HEK293 (cell line): ENCODE data around the gene BUB1.
A peak's percentile ranks its signal among the peaks of the same experiment; 100 is the strongest.

ENCODE experiments used
- CTCF ChIA-PET: fragments of 350-600 bp; formaldehyde crosslinking; extraction: SDS; loops from one replicate; lab custom pipeline; 2021; ENCODE audit warnings: antibody characterized with exemption; lab: Yijun Ruan, JAX
- POLR2A ChIA-PET: fragments of 300-600 bp; formaldehyde crosslinking; extraction: SDS; loops from one replicate; lab custom pipeline; 2020; ENCODE audit warnings: antibody characterized with exemption, inconsistent platforms; lab: Yijun Ruan, JAX
- H3K27ac ChIP-seq: fragments of 200-500 bp; sonication (Bioruptor generic); 2 replicates; pipeline ENCODE4 v1.5.1; 2014; ENCODE audit warnings: low read depth, low read length, control low read depth, inconsistent platforms; ENCODE audit errors: extremely low read depth
- H3K36me3 ChIP-seq, 2 experiments: fragments of 200-500 bp in 1 of 2; sonication (Bioruptor generic) in 1 of 2; 1 replicate in 1 of 2; 2 replicates in 1 of 2; pipeline ENCODE4 v1.5.1; 2014 to 2017; ENCODE audit warnings: inconsistent platforms in 2 of 2, low read length in 2 of 2; ENCODE audit not compliant: control insufficient read depth in 2 of 2, insufficient read depth in 1 of 2
- H3K4me1 ChIP-seq: fragments of 200-500 bp; sonication (Bioruptor generic); 2 replicates; pipeline ENCODE4 v1.5.1; 2014; ENCODE audit warnings: mild to moderate bottlenecking, low read length, inconsistent platforms; ENCODE audit not compliant: control insufficient read depth, insufficient read depth
- H3K4me3 ChIP-seq: 2 replicates; pipeline ENCODE4 v1.5.1; 2011; ENCODE audit warnings: low read depth, mild to moderate bottlenecking, control low read depth, low read length, moderate library complexity
- H3K9me3 ChIP-seq: fragments of 200-500 bp; sonication (Bioruptor generic); 2 replicates; pipeline ENCODE4 v1.5.1; 2014; ENCODE audit warnings: low read depth, low read length, inconsistent platforms; ENCODE audit not compliant: control insufficient read depth, insufficient read depth
- PATZ1 ChIP-seq: fragments of 450-650 bp; formaldehyde crosslinking; IDR thresholded peaks from 2 replicates; pipeline ENCODE4 v1.5.1; 2016; ENCODE audit warnings: missing biosample characterization, missing genetic modification characterization
- SP2 ChIP-seq: fragments of 450-650 bp; formaldehyde crosslinking; IDR thresholded peaks from 2 replicates; pipeline ENCODE4 v1.5.1; 2016; ENCODE audit warnings: missing biosample characterization, missing genetic modification characterization
- SP3 ChIP-seq: fragments of 450-650 bp; formaldehyde crosslinking; IDR thresholded peaks from 2 replicates; pipeline ENCODE4 v1.5.1; 2016; ENCODE audit warnings: missing biosample characterization, missing genetic modification characterization
- TRIM28 ChIP-seq: IDR thresholded peaks from 2 replicates; pipeline ENCODE4 v1.6.1; 2011; ENCODE audit warnings: low read length, control low read depth, borderline replicate concordance
- ZBTB20 ChIP-seq: fragments of 450-650 bp; formaldehyde crosslinking; IDR thresholded peaks from 2 replicates; pipeline ENCODE4 v1.5.1; 2016; ENCODE audit warnings: missing biosample characterization, missing genetic modification characterization
- ZBTB21 ChIP-seq: fragments of 450-650 bp; formaldehyde crosslinking; IDR thresholded peaks from 2 replicates; pipeline ENCODE4 v1.5.1; 2017; ENCODE audit warnings: missing biosample characterization, missing genetic modification characterization
- ZBTB6 ChIP-seq: fragments of 450-650 bp; formaldehyde crosslinking; IDR thresholded peaks from 2 replicates; pipeline ENCODE4 v1.5.1; 2017; ENCODE audit warnings: missing biosample characterization, missing genetic modification characterization
- ZEB2 ChIP-seq: fragments of 450-650 bp; formaldehyde crosslinking; IDR thresholded peaks from 2 replicates; pipeline ENCODE4 v1.5.1; 2016; ENCODE audit warnings: missing biosample characterization, missing genetic modification characterization
- ZFP69B ChIP-seq: fragments of 450-650 bp; formaldehyde crosslinking; IDR thresholded peaks from 2 replicates; pipeline ENCODE4 v1.5.1; 2016; ENCODE audit warnings: missing biosample characterization, missing genetic modification characterization
- ZNF184 ChIP-seq: fragments of 450-650 bp; IDR thresholded peaks from 2 replicates; pipeline ENCODE4 v1.5.1; 2018; ENCODE audit warnings: missing biosample characterization, mild to moderate bottlenecking, missing genetic modification characterization
- ZNF324 ChIP-seq: fragments of 450-650 bp; formaldehyde crosslinking; IDR thresholded peaks from 2 replicates; pipeline ENCODE4 v1.5.1; 2016; ENCODE audit warnings: missing biosample characterization, missing genetic modification characterization
- ZNF394 ChIP-seq: fragments of 450-650 bp; formaldehyde crosslinking; IDR thresholded peaks from 2 replicates; pipeline ENCODE4 v1.5.1; 2016; ENCODE audit warnings: missing biosample characterization, missing genetic modification characterization, mild to moderate bottlenecking, moderate library complexity, borderline replicate concordance
- ZNF561 ChIP-seq: fragments of 450-650 bp; IDR thresholded peaks from 2 replicates; pipeline ENCODE4 v1.5.1; 2018; ENCODE audit warnings: missing biosample characterization, missing genetic modification characterization, borderline replicate concordance
- ZNF629 ChIP-seq: fragments of 450-650 bp; formaldehyde crosslinking; IDR thresholded peaks from 2 replicates; pipeline ENCODE4 v1.5.1; 2017; ENCODE audit warnings: missing biosample characterization, missing genetic modification characterization
- ZNF670 ChIP-seq: fragments of 450-650 bp; formaldehyde crosslinking; IDR thresholded peaks from 2 replicates; pipeline ENCODE4 v1.5.1; 2016; ENCODE audit warnings: missing biosample characterization, missing genetic modification characterization, low read depth
- ZNF76 ChIP-seq: fragments of 450-650 bp; formaldehyde crosslinking; IDR thresholded peaks from 2 replicates; pipeline ENCODE4; 2016; ENCODE audit warnings: low read depth, missing biosample characterization, missing genetic modification characterization, borderline replicate concordance
- ZSCAN18 ChIP-seq: fragments of 450-650 bp; formaldehyde crosslinking; IDR thresholded peaks from 2 replicates; pipeline ENCODE4 v1.5.1; 2016; ENCODE audit warnings: missing biosample characterization, missing genetic modification characterization
- ZXDB ChIP-seq: fragments of 450-650 bp; formaldehyde crosslinking; IDR thresholded peaks from 2 replicates; pipeline ENCODE4 v1.5.1; 2016; ENCODE audit warnings: missing biosample characterization, missing genetic modification characterization
- TF ChIP-seq, protein P1 (sequence below): fragments of 450-650 bp; formaldehyde crosslinking; IDR thresholded peaks from 2 replicates; pipeline ENCODE4 v1.5.1; 2016; ENCODE audit warnings: missing biosample characterization, missing genetic modification characterization
- TF ChIP-seq, protein P2 (sequence below): fragments of 450-650 bp; formaldehyde crosslinking; optimal IDR thresholded peaks from 2 replicates; pipeline ENCODE3; 2016; ENCODE audit warnings: missing biosample characterization, mild to moderate bottlenecking, missing genetic modification characterization
- TF ChIP-seq, protein P3 (sequence below): fragments of 450-650 bp; formaldehyde crosslinking; conservative IDR thresholded peaks from 2 replicates; pipeline ENCODE4 v1.5.1; 2016; ENCODE audit warnings: low read depth, missing biosample characterization, missing genetic modification characterization
- TF ChIP-seq, protein P4 (sequence below): fragments of 450-650 bp; formaldehyde crosslinking; IDR thresholded peaks from 2 replicates; pipeline ENCODE4 v1.5.1; 2016; ENCODE audit warnings: missing biosample characterization, missing genetic modification characterization

Gene BUB1

DNA sequence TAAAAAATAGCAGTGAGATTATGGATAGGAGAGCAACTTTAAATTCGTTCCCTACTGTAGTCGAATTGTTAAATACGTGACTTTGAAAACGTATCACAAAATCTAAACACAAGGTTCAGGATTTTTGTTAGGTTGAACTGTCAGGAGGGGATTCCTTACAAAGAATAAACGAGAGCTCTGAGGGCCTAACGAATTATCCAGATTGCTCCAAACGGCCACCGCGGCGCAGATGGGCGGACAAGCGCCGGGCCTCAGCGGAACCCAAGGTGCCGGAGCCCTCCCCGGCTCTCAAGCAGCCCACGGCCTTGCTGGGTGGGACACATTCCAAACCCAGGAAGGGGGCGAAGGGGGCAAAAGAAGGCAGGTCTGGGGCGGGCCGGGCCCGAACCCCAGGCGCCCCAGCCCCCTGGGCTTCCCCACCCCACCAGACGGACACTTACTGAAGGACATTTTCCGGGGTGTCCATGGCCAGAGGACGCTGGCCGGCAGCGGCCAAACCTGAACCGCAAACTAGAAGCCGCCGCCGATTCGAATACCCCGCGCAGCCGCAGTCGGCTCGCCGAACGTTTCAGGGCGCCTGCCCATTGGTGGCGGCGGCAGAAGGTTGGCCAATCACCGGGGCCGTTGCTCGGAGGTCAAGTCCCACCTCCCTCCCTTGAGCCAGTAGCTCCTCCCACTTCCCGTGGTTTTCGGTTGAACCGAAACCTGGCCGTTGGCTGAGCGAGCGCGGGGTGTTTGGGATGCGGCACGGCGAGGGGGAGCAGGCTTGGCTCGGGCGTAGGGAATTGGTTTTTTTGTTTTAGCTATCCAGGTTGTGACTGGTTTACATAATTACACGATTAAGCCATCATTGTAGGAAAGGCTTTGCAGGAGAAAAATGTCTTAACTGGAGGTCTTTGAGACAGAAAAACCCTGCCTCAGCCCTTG, at the start of gene BUB1:
Gene BUB1, minus strand, starts transcription at position 534 of the 927 bp plus-strand sequence. Its CDS starts 68 bp downstream, at position 466.
- POLR2A ChIA-PET: interaction anchor here (0.6 to 2.0 kb wide), 23 partner anchors 8 to 443 kb away, joined by 3 to 16 read pairs (median 5); partner anchors contain the start of genes ACOXL and BCL2L11
- peak within 1 kb of the TSS; percentile 86 for H3K27ac ChIP-seq
- H3K4me1 ChIP-seq: peaks cover 7% of the 10 kb centered on the region
- peak within 1 kb of the TSS; percentile 93 for H3K4me3 ChIP-seq
- no peaks in the 10 kb centered on the region for H3K9me3 ChIP-seq
- peaks cover 11 to 24% of the 10 kb centered on the region in 2 experiments for H3K36me3 ChIP-seq
- CTCF ChIA-PET: interaction anchor here (0.6 to 5.0 kb wide), 2 partner anchors 22 to 77 kb away, joined by 3 to 26 read pairs; no protein-coding TSS in a partner anchor
- TF ChIP-seq ZBTB6 (tag by site-specific recombination): no peak
- TF ChIP-seq, protein P1, sequence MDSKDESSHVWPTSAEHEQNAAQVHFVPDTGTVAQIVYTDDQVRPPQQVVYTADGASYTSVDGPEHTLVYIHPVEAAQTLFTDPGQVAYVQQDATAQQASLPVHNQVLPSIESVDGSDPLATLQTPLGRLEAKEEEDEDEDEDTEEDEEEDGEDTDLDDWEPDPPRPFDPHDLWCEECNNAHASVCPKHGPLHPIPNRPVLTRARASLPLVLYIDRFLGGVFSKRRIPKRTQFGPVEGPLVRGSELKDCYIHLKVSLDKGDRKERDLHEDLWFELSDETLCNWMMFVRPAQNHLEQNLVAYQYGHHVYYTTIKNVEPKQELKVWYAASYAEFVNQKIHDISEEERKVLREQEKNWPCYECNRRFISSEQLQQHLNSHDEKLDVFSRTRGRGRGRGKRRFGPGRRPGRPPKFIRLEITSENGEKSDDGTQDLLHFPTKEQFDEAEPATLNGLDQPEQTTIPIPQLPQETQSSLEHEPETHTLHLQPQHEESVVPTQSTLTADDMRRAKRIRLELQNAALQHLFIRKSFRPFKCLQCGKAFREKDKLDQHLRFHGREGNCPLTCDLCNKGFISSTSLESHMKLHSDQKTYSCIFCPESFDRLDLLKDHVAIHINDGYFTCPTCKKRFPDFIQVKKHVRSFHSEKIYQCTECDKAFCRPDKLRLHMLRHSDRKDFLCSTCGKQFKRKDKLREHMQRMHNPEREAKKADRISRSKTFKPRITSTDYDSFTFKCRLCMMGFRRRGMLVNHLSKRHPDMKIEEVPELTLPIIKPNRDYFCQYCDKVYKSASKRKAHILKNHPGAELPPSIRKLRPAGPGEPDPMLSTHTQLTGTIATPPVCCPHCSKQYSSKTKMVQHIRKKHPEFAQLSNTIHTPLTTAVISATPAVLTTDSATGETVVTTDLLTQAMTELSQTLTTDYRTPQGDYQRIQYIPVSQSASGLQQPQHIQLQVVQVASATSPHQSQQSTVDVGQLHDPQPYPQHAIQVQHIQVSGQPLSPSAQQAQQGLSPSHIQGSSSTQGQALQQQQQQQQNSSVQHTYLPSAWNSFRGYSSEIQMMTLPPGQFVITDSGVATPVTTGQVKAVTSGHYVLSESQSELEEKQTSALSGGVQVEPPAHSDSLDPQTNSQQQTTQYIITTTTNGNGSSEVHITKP: peak; percentile 91
- TF ChIP-seq ZXDB (tag by site-specific recombination): 0 out of 2 replicates have a peak, but pooled peaks have one; percentile 28
- no peak for TF ChIP-seq ZSCAN18 (tag by site-specific recombination)
- TF ChIP-seq, protein P2, sequence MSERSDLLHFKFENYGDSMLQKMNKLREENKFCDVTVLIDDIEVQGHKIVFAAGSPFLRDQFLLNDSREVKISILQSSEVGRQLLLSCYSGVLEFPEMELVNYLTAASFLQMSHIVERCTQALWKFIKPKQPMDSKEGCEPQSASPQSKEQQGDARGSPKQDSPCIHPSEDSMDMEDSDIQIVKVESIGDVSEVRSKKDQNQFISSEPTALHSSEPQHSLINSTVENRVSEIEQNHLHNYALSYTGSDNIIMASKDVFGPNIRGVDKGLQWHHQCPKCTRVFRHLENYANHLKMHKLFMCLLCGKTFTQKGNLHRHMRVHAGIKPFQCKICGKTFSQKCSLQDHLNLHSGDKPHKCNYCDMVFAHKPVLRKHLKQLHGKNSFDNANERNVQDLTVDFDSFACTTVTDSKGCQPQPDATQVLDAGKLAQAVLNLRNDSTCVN: peak; percentile 5
- peak; percentile 80 for TF ChIP-seq SP2
- TF ChIP-seq ZNF76 (tag by site-specific recombination): peak; percentile 49; the same call in 1 of the 2 replicates
- 0 out of 2 replicates have a peak, but pooled peaks have one; percentile 14 for TF ChIP-seq ZNF324 (tag by site-specific recombination)
- peak; percentile 88 for TF ChIP-seq SP3
- TF ChIP-seq ZFP69B (tag by site-specific recombination): 0 out of 2 replicates have a peak, but pooled peaks have one; percentile 4
- no peak for TF ChIP-seq ZNF184 (tag by site-specific recombination)
- TF ChIP-seq, protein P3, sequence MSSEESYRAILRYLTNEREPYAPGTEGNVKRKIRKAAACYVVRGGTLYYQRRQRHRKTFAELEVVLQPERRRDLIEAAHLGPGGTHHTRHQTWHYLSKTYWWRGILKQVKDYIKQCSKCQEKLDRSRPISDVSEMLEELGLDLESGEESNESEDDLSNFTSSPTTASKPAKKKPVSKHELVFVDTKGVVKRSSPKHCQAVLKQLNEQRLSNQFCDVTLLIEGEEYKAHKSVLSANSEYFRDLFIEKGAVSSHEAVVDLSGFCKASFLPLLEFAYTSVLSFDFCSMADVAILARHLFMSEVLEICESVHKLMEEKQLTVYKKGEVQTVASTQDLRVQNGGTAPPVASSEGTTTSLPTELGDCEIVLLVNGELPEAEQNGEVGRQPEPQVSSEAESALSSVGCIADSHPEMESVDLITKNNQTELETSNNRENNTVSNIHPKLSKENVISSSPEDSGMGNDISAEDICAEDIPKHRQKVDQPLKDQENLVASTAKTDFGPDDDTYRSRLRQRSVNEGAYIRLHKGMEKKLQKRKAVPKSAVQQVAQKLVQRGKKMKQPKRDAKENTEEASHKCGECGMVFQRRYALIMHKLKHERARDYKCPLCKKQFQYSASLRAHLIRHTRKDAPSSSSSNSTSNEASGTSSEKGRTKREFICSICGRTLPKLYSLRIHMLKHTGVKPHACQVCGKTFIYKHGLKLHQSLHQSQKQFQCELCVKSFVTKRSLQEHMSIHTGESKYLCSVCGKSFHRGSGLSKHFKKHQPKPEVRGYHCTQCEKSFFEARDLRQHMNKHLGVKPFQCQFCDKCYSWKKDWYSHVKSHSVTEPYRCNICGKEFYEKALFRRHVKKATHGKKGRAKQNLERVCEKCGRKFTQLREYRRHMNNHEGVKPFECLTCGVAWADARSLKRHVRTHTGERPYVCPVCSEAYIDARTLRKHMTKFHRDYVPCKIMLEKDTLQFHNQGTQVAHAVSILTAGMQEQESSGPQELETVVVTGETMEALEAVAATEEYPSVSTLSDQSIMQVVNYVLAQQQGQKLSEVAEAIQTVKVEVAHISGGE: peak; percentile 60; the same call in 1 of the 2 replicates
- TF ChIP-seq ZNF670 (tag by site-specific recombination): no peak
- peak; percentile 53 for TF ChIP-seq ZBTB20
- TF ChIP-seq ZNF629 (tag by site-specific recombination): peak; percentile 37; the same call in 1 of the 2 replicates
- peak; percentile 17; the same call in 1 of the 2 replicates for TF ChIP-seq ZNF394 (tag by site-specific recombination)
- TF ChIP-seq ZNF561 (tag by site-specific recombination): no peak
- TF ChIP-seq ZBTB21: no peak
- TF ChIP-seq ZEB2: peak; percentile 98
- TF ChIP-seq, protein P4, sequence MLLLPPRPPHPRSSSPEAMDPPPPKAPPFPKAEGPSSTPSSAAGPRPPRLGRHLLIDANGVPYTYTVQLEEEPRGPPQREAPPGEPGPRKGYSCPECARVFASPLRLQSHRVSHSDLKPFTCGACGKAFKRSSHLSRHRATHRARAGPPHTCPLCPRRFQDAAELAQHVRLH (tag by site-specific recombination): peak; percentile 35; the same call in 1 of the 2 replicates
- peak; percentile 36 for TF ChIP-seq PATZ1 (tag by site-specific recombination)
- no peak for TF ChIP-seq TRIM28
